ENCODE results near the gene STAC3. TPM values are rescaled to one million over a fixed set of nuclear protein-coding genes. Genes with fewer than 3 reads are reported as not detected.

The STAC3 gene
- polyA plus RNA-seq, 1 experiment, result 0.48 TPM

DNA sequence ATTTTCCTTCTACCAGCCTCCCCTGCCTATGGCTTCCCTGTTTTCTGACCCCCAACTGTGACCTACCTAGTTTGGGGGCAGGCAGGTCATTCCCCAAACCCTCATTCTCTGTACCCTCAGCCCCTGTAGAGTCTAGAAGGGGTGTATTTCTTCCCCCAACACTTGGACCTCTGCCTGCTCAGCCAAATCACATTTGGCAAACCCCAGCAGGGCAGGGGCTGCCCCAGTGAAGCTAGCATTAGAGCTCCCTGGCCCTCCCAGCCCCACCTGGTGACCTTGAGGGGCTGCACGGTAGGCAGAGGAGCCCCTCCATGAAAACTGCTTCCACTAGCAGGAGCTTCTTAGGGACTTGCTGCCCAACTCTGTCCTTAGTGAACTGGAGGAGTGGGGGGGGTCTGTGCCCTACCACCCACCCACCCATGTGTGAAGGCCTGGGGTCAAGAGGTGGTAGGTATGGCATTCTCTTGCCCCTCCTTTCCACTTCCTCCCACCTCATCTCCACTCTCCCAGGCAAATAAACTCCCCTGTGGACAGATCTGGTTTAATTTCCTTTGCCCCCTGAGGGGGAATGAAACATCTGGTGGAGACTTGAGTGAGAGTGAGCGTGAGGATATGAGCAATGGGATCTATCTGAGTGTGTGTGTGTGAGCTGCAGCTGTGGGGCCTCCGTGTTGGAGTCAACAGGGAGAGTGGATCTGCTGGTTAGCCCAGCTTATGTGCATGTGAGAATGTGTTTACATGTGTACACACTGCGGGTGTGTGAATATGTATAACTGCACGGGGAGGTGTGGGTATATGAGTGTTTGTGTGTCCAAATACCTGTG is 32.7 kb downstream of the STAC3 start:
- no peak overlapping the region for H3K4me3 ChIP-seq (ENCODE audit: low read depth, low read length)
- H3K36me3 ChIP-seq (ENCODE audit: control insufficient read depth, insufficient read depth, low read length), result peaks cover 5% of the 10 kb centered on the region; the same call in 1 of the 2 replicates
- CTCF ChIA-PET, result interaction anchor here (1.0 to 14.9 kb wide), 6 partner anchors 10 to 94 kb away, joined by 3 to 334 read pairs (median 5); partner anchors contain the start of gene SHMT2
- POLR2A ChIA-PET, result interaction anchor here (0.6 to 0.8 kb wide), 2 partner anchors 12 to 21 kb away, joined by 4 read pairs; partner anchors contain the start of gene SHMT2
- H3K27me3 ChIP-seq (ENCODE audit: control insufficient read depth, insufficient read depth, low read length), result peaks cover 15% of the 10 kb centered on the region
- DNase-seq (ENCODE audit: low read depth), result no peak
- TF ChIP-seq, protein P1, sequence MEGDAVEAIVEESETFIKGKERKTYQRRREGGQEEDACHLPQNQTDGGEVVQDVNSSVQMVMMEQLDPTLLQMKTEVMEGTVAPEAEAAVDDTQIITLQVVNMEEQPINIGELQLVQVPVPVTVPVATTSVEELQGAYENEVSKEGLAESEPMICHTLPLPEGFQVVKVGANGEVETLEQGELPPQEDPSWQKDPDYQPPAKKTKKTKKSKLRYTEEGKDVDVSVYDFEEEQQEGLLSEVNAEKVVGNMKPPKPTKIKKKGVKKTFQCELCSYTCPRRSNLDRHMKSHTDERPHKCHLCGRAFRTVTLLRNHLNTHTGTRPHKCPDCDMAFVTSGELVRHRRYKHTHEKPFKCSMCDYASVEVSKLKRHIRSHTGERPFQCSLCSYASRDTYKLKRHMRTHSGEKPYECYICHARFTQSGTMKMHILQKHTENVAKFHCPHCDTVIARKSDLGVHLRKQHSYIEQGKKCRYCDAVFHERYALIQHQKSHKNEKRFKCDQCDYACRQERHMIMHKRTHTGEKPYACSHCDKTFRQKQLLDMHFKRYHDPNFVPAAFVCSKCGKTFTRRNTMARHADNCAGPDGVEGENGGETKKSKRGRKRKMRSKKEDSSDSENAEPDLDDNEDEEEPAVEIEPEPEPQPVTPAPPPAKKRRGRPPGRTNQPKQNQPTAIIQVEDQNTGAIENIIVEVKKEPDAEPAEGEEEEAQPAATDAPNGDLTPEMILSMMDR (IDR thresholded peaks at IDR 0.05; ENCODE audit: insufficient read depth, low read depth, low read length), result no peak

DNA sequence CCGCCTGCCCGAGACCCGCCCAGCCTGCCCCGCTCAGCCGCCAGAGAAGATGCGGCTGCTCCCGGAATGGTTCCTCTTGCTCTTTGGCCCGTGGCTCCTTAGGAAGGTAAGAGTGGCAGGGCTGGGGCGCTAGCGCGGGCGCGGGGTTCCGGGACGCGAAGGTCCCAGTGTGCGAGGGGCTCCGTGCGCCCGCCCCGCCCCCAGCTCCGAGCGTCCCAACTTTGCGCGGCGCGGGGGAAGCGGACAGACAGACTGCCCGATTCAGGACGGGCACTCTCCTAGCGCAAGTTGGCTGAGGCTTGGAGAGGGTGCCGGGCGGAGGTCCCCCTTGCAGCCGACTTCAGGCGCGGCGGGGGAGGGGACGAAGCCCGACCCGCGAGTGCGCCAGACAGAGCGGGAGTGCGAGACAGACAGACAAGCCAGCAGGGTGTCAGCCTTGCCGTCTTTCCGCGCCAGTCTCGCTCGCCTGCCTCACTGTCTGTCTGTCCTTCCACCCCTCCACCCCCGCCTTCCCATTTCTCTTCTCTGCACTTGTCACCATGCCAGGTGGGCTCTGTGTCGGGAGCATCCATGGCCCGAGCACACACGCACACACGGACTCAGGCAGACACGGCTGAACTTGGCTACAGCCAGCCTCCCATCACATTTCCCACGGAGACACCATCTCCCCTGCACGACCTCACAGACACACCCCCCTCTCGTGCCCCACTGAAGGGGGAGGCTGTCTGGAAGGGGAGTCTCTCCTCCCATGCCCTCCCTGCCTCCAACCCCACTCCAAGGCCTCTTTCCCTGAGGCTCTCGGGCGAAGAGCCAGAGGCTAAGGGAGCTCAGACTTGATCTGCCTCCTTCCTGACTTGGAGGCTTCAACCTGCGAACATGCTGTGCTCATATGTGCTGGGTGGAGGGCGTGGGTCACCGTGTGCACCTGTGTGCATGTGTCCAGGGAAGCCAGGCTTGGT is 33.8 kb downstream of the STAC3 start:
- CTCF ChIA-PET, result interaction anchor here (1.0 to 14.9 kb wide), 7 partner anchors 11 to 236 kb away, joined by 3 to 334 read pairs (median 5); partner anchors contain the start of gene SHMT2

DNA sequence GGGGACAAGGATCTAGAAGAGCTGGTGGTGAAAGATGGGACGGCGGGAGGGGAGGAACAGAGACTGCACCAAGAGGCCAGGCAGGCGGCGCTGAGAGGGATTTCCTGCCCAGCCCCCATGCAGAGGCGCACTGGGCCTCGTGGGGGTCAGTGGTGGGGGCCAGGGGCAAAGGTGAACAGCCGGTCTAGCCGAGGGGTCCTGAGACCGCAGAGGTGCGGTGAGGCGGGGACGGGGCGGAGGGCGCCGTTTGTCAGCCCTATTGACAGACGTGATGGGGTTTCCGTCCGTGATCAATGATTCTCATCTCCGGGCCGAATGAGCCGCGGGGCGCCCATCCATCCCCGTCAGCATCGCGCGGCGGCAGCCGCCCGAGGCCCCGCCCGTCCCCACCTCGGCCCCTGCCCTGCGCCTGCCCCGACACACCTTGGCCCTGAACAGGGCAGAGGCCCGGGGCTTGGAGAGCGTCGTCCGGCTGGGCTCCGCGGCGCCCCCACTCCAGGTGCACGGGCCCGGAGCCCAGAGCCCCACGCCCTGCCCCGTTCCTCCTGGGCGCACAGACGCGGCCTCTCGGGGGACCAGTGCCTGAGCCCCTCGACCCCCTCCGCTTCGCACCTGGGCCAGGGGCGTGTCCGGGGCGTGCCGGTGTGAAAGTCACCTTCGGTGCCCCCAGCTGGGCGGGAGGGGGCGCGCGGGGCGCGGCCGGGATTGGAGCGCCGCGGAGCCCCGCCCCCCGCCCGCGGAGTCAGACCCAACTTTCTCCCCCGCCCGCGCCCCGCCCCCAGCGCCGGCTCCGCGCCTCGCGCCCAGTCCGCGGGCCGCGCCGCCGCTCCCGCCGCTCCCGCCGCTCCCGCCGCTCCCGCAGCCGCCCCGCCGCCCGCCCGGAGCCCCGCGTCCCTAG is 34.7 kb downstream of the STAC3 start, which contains the start of gene NXPH4:
Gene NXPH4, plus strand, starts transcription at position 781 of the 898 bp plus-strand sequence. CDS start 176 bp downstream, outside the sequence.
- H3K4me3 ChIP-seq (ENCODE audit: low read depth, low read length), result peak within 1 kb of the TSS; percentile 55

More for the DNA sequence above, 33.8 kb downstream of the STAC3 start:
- no peak for DNase-seq (ENCODE audit: low read depth)
- TF ChIP-seq, protein P1 (IDR thresholded peaks at IDR 0.05; ENCODE audit: insufficient read depth, low read depth, low read length), result no peak
- Histone ChIP-seq H3K27me3 (ENCODE audit: control insufficient read depth, insufficient read depth, low read length) (peaks cover 15% of the 10 kb centered on the region), H3K4me3 (ENCODE audit: low read depth, low read length) (peak overlapping the region; percentile 55), H3K36me3 (ENCODE audit: control insufficient read depth, insufficient read depth, low read length) (peaks cover 9% of the 10 kb centered on the region)
- POLR2A ChIA-PET, result interaction anchor here (0.6 kb wide), 1 partner anchor 22 kb away, joined by 4 read pairs; no protein-coding TSS in a partner anchor

DNA sequence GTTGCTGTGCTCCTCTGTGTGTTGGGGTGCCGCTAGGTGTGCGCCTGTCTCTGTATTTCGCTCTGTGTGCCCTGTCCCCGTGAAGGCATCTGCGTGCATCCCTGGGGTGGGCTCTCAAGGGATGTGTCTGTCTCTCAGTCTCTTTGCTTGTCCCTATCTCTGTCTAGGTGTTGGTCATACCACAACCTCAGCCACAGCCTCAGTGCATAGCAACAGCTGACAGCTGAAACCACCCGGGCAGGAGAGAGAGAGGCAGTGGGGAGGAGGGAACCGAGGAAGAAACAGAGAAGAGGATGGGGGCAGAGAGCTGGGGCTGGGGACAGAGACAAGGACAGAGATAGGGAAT is 35.3 kb downstream of the STAC3 start:
- TF ChIP-seq, protein P1 (IDR thresholded peaks at IDR 0.05; ENCODE audit: insufficient read depth, low read depth, low read length), result no peak
- POLR2A ChIA-PET, result interaction anchor here (0.6 kb wide), 1 partner anchor 41 kb away, joined by 3 read pairs; no protein-coding TSS in a partner anchor
- H3K27me3 ChIP-seq (ENCODE audit: control insufficient read depth, insufficient read depth, low read length), result peaks cover 12% of the 10 kb centered on the region
- CTCF ChIA-PET, result interaction anchor here (1.1 to 14.9 kb wide), 4 partner anchors 8 to 40 kb away, joined by 3 to 334 read pairs (median 78); partner anchors contain the start of gene SHMT2
- no peak for DNase-seq (ENCODE audit: low read depth)
- H3K4me3 ChIP-seq (ENCODE audit: low read depth, low read length), result no peak overlapping the region
- peaks cover 16% of the 10 kb centered on the region for H3K36me3 ChIP-seq (ENCODE audit: control insufficient read depth, insufficient read depth, low read length)

More for the DNA sequence above, 34.7 kb downstream of the STAC3 start, which contains the start of gene NXPH4:
- TF ChIP-seq, protein P1 (IDR thresholded peaks at IDR 0.05; ENCODE audit: insufficient read depth, low read depth, low read length), result no peak
- ChIA-PET POLR2A (interaction anchor here (0.6 kb wide), 1 partner anchor 42 kb away, joined by 3 read pairs; no protein-coding TSS in a partner anchor), CTCF (interaction anchor here (1.1 to 14.9 kb wide), 7 partner anchors 7 to 237 kb away, joined by 3 to 334 read pairs (median 20); partner anchors contain the start of gene SHMT2)
- DNase-seq (ENCODE audit: low read depth), result no peak
- Histone ChIP-seq H3K27me3 (ENCODE audit: control insufficient read depth, insufficient read depth, low read length) (peaks cover 13% of the 10 kb centered on the region), H3K36me3 (ENCODE audit: control insufficient read depth, insufficient read depth, low read length) (peaks cover 14% of the 10 kb centered on the region)
